Calu3 (cell line): ENCODE results near the gene MCUB. TPM values are rescaled to one million over a fixed set of nuclear protein-coding genes. Genes with fewer than 3 reads are reported as not detected.
A peak's percentile ranks its signal among the peaks of the same experiment; 100 is the strongest.

Experiments used
- BruUV-seq: library from RNA; stranded (reverse); fragments of 400-500 nt; replicated peaks from 2 replicates; lab custom pipeline; 2021; lab: Mats Ljungman, UMichigan
- CTCF ChIA-PET: fragments of 300-600 bp; sonication (Branson Sonifier 250); formaldehyde crosslinking; loops from one replicate; lab custom pipeline; 2022; ENCODE audit warnings: antibody characterized with exemption; lab: Charles Lee
- DNase-seq: peaks from one replicate; pipeline ENCODE4 v3.0.0; 2022
- H3K27ac Mint-ChIP-seq: one replicate; pipeline ENCODE4 v1.8.0; 2022; ENCODE audit warnings: mixed read lengths; ENCODE audit not compliant: unreplicated experiment
- H3K27me3 Mint-ChIP-seq: one replicate; pipeline ENCODE4 v1.8.0; 2022; ENCODE audit warnings: mixed read lengths; ENCODE audit not compliant: unreplicated experiment
- H3K36me3 Mint-ChIP-seq: one replicate; pipeline ENCODE4 v1.8.0; 2022; ENCODE audit warnings: mild to moderate bottlenecking, moderate library complexity, mixed read lengths; ENCODE audit not compliant: insufficient read depth, unreplicated experiment
- H3K4me1 Mint-ChIP-seq: one replicate; pipeline ENCODE4 v1.8.0; 2022; ENCODE audit warnings: mild to moderate bottlenecking, low read depth, mixed read lengths; ENCODE audit not compliant: unreplicated experiment
- H3K4me3 Mint-ChIP-seq: one replicate; pipeline ENCODE4 v1.8.0; 2022; ENCODE audit warnings: mild to moderate bottlenecking, low read depth, moderate library complexity, mixed read lengths; ENCODE audit not compliant: unreplicated experiment
- H3K9me3 Mint-ChIP-seq: one replicate; pipeline ENCODE4 v1.8.0; 2022; ENCODE audit warnings: low read depth, mixed read lengths; ENCODE audit not compliant: unreplicated experiment
- CTCF ChIP-seq: fragments of 200-600 bp; IDR thresholded peaks from one replicate; pipeline ENCODE4 v1.8.0; 2022; ENCODE audit warnings: antibody characterized with exemption; ENCODE audit not compliant: unreplicated experiment
- intact Hi-C: fragments of 100-400 bp; cut with micrococcal nuclease; formaldehyde crosslinking; loops from one replicate; pipeline ENCODE4 v1.10.0; 2022; ENCODE audit not compliant: unreplicated experiment
- total RNA-seq: library from RNA; stranded (reverse); gene quantifications from 2 replicates; pipeline ENCODE4 v1.2.3, GENCODE V29; 2022

Gene MCUB
- total RNA-seq, 1 experiment from 2014 or later, result 11.8 TPM

- CTCF ChIA-PET, result interaction anchor here (0.6 to 1.3 kb wide), 3 partner anchors 27 to 761 kb away, joined by 3 to 6 read pairs (median 3); partner anchors contain the start of gene CASP6
- H3K4me1 Mint-ChIP-seq, result peaks cover 22% of the 10 kb centered on the region
- peak; percentile 87 for DNase-seq
- intact Hi-C loops, result loop anchor here (5.0 kb wide), 1 partner anchor 72 kb away; the partner anchor contains the start of gene CFI
- no peak for TF ChIP-seq CTCF
- no peaks in the 10 kb centered on the region for H3K27me3 Mint-ChIP-seq
- BruUV-seq, result no TSS peak
- H3K27ac Mint-ChIP-seq, result peak within 1 kb of the TSS; percentile 82
- H3K36me3 Mint-ChIP-seq, result peaks cover 34% of the 10 kb centered on the region
- no peaks in the 10 kb centered on the region for H3K9me3 Mint-ChIP-seq
- H3K4me3 Mint-ChIP-seq, result peak within 1 kb of the TSS; percentile 63
Observed at GRCh38 chr4:109729718-109730618, 169.9 kb downstream of the MCUB start, which contains the start of gene PLA2G12A. TSS of gene PLA2G12A (minus strand) at chr4:109730070. CDS start at chr4:109729809, 261 bp downstream.

- BruUV-seq, result no TSS peak
- Mint-ChIP-seq H3K4me1 (peaks cover 18% of the 10 kb centered on the region), H3K9me3 (no peaks in the 10 kb centered on the region), H3K27me3 (no peaks in the 10 kb centered on the region), H3K36me3 (peaks cover 34% of the 10 kb centered on the region), H3K27ac (peak overlapping the region; percentile 54), H3K4me3 (peak overlapping the region; percentile 63)
- intact Hi-C loops, result no loop called here
- no peak for TF ChIP-seq CTCF
- DNase-seq, result no peak
- CTCF ChIA-PET, result interaction anchor here (1.3 kb wide), 1 partner anchor 73 kb away, joined by 6 read pairs; no protein-coding TSS in a partner anchor
Observed at GRCh38 chr4:109730619-109731545, 170.8 kb downstream of the MCUB start.

- no peak for DNase-seq
- no TSS peak for BruUV-seq
- Mint-ChIP-seq H3K4me1 (no peaks in the 10 kb centered on the region), H3K36me3 (peaks cover 20% of the 10 kb centered on the region), H3K4me3 (no peak overlapping the region), H3K27ac (no peak overlapping the region), H3K27me3 (no peaks in the 10 kb centered on the region), H3K9me3 (no peaks in the 10 kb centered on the region)
- TF ChIP-seq CTCF, result no peak
- CTCF ChIA-PET, result no interaction called here
- intact Hi-C loops, result no loop called here
Observed at GRCh38 chr4:109733728-109734127, 173.7 kb downstream of the MCUB start.
